Measurements from ENCODE around the gene CRELD2.

CRELD2 gene, protein sequence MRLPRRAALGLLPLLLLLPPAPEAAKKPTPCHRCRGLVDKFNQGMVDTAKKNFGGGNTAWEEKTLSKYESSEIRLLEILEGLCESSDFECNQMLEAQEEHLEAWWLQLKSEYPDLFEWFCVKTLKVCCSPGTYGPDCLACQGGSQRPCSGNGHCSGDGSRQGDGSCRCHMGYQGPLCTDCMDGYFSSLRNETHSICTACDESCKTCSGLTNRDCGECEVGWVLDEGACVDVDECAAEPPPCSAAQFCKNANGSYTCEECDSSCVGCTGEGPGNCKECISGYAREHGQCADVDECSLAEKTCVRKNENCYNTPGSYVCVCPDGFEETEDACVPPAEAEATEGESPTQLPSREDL

DNA sequence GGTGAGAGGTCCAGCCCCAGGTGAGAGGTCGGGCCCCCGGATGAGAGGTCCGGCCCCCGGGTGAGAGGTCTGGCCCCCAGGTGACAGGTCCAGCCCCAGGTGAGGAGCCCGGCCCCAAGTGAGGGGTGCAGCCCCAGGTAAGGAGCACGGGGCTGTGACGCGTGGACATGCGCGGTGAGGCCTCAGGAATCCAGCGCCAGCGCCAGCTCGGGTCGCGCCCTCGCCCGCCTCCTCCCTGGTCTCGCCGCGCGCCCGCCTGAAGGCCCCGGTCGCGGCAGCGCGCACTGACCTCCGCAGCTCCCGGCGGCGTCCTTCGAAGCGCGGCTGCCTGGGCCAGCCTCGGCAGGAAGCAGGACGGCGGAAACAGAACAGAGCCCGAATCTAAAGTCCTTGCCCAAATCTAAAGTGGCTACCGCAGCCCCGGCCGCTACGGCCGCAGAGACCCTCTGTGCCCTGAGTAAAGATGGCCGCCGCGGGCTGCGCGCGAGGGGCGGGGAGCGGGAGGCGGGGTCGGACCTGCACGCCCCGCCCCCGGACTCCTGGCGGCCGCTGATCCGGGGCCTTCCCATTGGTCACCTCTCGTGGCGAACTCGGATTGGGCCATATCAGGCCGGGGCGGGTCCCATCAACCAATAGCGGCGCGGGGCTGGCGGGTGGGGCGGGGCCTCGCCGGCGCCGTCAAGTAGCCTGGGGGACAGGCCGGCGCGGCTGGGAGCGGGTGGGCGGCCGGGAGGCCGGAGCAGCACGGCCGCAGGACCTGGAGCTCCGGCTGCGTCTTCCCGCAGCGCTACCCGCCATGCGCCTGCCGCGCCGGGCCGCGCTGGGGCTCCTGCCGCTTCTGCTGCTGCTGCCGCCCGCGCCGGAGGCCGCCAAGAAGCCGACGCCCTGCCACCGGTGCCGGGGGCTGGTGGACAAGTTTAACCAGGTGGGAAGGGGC is at the start of gene CRELD2, which contains the start of gene ALG12:
CRELD2 (plus strand) TSS at position 661 of the 937 bp plus-strand sequence; CDS start at position 797, 136 bp downstream.
ALG12 (minus strand) TSS at position 465 of the 937 bp plus-strand sequence. CDS start 4,673 bp downstream, outside the sequence.
- peak; percentile 98 for DNase-seq

DNA sequence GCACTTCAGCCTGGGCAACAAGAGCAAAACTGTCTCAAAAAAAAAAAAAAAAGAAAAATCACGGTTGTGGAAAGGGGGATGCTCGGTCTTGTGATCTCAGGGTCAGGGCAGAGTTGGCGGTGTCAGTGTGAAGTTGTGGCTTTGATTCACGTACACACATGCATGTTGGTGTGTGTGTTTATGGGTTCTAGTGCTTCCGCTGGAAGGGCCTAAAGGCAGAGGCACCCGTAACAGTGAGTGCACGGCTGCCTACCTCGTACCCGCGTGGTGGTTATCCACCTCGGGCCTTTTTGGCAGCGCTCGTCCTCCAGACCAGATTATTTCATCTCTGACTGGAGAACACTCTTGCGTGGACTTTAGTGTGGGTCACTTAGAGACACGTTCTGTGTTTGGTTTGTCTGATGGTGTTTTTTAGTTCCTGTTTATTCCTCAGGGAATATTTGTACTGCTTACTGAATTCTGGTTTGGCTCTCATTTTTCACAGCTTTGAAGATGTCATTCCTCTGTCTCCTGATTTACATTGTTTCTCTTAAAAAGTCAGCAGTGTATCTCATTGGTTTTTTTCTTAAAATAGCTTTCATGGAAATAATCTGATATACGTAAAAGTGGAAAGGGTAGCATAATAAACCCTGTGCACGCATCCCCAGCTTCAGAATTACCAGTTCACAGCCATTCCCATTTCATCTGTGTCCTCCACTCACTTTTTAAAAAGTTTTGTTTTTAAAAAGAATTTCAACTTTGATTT is 49.2 kb upstream of the CRELD2 start:
- no peak for DNase-seq

DNA sequence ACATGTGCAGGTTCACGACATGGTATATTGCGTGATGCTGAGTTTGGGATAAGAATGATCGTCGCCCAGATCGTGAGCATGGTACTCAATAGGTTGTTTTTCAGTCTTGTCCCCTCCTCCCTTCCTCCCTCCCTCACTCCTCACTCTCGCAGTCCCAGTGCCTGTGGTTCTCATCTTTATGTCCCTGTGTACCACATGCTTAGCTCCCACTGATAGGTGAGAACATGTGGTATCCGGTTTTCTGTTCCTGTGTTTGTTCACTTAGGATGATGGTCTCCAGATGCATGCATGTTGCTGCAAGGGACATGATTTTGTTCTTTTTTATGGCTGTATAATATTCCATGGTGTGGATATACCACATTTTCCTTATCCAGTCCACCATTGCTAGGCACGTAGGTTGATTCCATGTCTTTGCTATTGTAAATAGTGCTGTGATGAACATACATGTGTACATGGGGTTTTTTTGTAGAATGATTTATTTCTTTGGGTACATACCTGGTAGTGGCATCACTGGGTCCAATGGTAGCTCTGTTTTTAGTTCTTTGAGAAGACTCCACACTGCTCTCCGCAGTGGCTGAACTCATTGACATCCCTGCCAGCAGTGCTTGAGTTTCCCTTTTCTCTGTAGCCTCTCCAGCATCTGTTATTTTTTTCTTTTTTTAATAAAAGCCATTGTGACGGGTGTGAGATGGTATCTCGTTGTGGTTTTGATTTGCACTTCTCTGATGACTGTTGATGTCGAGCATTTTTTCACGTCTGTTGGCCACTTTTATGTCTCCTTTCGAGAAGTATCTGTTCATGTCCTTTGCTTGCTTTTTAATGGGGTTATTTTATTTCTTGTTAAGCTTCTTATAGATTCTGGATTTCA is 48.4 kb upstream of the CRELD2 start:
- no peak for DNase-seq

DNA sequence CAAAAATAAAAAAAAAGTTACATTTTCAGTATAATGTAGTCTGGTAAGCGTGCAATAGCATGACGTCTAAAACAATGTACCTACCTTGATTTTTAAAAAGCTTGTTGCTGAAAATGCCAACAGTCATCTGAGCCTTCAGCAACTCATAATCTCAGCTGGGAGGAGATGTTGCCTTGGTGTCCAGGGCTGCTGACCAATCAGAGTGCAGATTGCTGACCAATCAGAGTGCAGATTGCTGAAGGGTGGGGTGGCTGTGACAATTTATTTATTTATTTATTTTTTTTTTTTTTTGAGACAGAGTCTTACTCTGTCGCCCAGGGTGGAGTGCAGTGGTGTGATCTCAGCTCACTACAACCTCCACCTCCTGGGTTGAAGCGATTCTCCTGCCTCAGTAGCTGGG is 47.0 kb upstream of the CRELD2 start:
- DNase-seq: no peak

DNA sequence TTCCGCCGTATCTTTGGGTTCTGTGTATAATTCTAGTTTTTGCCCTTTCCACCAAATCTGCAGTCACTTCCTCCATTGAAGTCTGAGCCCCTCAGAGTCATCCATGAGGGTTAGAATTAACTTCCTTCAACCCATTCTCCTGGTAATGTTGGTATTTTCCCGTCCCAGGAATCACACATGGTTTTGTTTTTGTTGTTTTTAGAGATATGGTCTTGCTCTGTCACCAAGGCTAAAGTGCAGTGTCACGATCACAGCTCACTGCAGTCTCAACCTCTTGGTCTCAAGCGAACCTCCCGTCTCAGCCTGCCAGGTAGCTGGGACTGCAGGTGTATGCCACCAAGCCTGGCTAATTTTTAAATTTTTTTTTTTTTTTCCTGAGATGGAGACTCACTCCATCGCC is 46.1 kb upstream of the CRELD2 start:
- no peak for DNase-seq

DNA sequence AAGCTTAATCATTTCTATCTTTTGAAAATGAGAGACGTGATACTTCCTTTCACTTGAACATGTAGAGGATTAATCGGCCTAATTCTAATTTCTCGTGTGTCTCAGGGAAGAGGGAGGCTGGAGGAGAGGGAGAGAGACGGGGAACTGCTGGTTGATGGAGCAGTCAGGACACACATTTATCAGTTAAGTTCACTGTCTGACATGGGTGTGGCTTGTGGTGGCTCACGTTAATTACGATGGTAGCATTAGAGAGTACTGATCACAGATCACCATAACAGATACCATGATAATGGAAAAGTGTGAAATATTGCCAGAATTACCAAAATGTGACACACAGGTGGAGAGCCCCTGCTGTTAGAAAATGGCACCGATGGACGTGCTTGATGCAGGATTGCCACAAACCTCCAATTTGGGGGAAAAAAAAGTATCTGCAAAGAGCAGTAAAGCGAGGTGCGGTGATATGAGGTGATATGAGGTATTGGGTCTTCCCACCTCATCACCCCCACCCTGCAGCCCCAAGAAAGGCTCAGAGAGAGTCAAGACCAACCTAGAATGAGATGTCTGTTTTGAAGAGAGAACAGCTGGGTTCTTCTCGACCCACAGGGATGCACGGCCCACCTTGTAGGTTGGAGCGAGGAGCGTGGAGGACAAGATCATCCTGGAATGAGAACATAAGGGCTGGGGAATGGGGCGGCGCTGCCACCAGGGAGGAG is 45.0 kb upstream of the CRELD2 start:
- DNase-seq: no peak

DNA sequence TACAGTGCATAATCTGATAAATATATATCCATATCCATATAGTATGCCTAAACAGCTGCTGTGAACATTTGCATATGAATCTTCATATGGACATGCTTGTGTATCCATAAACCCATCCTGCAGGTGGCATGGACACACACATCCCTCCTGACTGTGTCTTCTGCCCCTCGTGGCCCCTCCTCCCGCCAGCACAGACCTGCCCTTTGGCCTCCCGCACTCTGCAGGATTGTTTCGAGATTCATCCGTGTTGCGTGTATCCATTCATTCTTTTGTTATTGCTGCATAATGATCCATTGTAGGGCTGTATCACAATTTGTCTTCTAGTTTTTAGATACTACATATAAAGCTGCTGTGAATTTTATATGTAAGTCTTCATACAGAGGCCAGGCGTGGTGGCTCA is 40.8 kb upstream of the CRELD2 start:
- DNase-seq: no peak

DNA sequence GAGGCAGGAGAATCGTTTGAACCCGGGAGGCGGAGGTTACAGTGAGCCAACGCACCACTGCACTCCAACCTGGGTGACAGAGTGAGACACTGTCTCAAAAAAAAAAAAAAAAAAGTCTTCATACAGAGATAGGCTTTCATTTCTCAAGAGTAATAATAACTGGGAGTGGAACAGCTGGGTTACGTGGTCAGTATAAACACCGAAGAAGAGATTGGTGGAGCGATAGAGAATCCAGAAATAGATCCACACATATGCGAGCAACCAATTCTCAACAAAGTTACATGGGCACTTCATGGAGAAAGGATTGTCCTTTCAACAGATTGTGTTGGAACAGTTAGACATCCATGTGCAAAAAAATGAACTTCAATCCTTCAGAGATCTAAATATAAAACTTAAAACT is 40.2 kb upstream of the CRELD2 start:
- no peak for DNase-seq

DNA sequence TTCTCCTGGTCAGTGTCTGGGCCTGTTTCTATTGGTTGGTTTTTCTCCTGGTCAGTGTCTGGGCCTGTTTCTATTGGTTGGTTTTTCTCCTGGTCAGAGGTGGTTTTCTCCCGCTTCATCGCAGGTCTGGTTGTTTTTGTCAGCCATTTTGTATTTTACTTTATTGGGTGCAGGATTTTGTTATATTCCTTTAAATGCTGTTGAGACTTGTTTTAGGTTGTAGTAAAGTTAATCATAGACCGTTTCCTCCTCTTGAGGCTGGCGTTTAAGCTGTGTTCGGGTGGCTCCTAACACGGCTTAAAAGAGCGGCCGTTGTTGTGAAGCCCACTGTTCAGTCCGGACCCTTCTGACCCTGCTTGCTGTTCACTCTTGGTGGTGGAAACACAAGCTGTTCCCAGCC is 38.6 kb upstream of the CRELD2 start:
- DNase-seq: no peak

DNA sequence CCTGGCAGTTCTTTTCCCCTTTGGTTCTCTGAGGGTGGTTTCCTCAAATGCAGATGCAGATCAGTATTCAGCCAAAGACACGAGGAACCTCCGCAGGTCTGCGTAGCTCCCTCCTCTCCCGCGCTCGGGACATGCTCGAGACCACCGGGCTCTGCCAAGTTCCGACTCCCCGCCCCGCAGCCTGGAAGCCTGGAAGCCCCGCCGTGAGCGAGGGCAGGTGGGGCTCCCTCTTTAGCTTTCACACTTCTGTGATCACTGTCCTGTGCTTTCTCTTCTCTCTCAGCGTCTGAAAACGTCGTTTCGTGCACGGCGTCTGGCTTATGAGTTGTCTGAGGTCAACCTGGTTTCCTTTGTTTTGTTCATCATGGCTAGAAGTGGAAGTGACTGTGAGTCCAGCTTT is 38.2 kb upstream of the CRELD2 start:
- DNase-seq: no peak

DNA sequence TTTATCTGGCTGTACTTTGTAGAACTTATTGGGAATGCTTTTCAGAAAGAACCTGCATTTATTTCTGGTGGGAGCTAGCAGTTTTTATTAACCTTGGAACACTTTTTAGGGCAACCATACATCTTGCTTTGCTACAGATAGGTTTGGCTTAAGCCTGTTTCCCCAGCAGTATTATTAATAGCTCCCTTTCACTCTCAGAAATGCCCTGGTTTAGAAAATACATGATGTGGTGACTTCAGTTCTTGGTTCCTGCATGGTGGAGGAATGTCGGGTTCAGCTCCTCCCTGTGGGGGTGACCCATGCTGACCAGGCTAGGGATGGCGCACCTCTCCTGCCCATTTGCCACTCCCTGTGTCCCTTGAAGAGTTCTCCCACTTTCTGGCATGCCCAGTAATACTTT is 36.6 kb upstream of the CRELD2 start:
- DNase-seq: no peak

DNA sequence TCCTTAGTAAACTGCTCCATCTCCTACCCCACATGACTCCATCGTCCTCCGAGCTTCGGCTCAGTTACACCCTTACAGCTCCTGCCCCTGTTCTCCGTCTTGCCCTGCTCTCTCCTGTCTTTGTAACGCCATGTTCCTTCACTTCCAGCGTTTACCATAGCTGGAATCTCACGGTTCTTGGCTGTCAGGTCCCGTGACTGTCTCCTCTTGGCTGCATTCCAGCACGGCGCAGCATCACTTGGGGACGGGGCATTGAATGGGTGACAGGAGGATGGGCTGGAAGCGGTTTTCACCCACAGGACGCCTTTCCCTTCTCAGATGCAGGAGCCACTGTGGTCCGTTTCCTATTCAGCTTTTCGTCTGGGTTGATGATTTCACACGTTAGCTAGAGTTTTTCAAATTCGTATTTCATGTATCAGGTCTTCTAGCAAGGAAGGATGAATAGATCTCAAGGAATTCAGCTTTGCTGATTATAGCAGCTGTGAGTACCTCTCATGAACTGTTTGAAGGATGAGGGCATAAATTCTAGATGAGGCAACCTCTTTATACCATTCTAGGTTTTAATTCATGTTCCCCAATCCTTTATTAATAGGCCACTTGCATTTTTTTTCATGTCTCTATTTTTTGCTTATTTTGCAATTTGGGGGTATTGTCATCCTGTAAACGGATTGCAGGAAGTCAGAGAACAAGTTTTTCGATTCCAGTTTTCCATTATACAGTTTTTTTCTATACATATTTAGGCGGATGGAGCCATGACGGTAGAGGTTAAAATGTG is 35.7 kb upstream of the CRELD2 start:
- DNase-seq: no peak

DNA sequence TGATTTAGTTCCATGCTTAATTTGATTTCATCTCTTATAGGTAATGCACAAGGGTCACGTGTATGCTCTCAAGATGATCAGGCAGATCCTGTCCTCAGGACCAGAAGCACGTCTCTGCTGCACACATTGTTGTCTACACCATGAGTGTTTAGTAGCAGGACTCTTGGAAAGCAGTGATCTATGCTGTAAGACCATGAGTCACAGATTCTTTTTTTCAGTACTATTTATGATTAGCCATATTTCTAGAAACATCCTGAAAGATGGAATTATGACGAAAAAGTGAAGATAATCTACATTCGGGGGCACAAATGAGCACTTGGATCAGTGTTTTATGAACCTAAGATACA is 35.2 kb upstream of the CRELD2 start:
- DNase-seq: no peak

DNA sequence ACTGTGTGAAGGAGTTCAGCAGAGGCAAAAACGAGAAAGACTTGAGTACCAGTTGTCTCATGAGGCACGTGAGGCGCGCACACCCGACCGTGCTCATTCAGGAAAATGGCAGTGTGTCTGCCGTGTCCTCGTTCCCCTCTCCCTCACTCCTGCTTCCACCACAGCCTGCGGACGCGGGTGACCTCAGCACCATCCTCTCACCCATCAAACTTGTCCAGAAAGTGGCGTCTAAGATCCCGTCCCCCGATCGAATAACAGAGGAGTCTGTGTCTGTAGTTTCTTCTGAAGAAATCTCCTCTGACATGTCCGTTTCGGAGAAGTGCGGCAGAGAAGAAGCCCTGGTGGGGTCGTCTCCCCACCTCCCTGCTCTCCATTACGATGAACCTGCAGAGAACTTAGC is 34.4 kb upstream of the CRELD2 start:
- DNase-seq: no peak

DNA sequence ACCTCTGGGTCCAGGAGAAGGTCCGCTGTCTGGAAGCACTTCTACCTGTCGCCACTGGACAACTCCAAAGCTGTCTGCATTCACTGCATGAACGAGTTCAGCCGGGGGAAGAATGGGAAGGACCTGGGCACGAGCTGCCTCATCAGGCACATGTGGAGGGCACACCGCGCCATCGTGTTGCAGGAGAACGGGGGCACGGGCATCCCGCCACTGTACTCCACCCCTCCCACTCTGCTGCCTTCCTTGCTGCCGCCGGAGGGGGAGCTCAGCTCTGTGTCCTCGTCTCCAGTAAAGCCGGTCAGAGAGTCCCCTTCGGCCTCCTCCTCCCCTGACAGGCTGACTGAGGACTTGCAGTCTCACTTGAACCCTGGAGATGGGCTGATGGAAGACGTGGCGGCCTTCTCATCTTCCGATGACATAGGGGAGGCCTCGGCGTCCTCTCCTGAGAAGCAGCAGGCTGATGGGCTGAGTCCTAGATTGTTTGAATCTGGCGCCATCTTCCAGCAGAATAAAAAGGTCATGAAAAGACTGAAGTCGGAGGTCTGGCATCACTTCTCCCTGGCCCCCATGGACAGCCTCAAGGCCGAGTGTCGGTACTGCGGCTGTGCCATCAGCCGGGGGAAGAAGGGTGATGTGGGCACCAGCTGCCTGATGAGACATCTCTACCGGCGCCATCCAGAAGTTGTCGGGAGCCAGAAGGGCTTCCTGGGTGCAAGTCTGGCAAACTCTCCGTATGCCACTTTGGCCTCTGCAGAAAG is 33.8 kb upstream of the CRELD2 start:
- DNase-seq: no peak

DNA sequence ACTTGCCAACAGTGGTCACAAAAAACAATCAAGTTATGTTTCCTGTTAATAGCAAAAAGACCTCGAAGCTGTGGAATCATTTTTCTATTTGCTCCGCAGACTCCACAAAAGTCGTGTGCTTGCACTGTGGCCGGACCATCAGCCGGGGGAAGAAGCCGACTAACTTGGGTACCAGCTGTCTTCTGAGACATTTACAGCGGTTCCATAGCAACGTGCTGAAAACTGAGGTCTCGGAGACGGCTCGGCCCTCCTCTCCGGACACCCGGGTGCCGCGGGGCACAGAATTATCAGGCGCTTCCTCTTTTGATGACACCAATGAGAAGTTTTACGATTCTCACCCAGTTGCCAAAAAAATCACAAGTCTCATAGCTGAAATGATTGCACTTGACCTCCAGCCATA is 33.2 kb upstream of the CRELD2 start:
- no peak for DNase-seq

DNA sequence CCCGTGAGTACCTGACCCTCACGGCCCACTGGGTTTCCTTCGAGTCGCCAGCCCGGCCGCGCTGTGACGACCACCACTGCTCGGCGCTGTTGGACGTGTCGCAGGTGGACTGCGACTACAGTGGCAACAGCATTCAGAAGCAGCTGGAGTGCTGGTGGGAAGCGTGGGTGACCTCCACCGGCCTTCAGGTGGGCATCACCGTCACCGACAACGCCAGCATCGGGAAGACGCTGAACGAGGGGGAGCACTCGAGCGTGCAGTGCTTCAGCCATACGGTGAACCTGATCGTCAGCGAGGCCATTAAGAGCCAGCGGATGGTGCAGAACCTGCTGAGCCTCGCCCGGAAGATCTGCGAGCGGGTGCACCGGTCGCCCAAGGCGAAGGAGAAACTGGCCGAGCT is 32.6 kb upstream of the CRELD2 start:
- no peak for DNase-seq

DNA sequence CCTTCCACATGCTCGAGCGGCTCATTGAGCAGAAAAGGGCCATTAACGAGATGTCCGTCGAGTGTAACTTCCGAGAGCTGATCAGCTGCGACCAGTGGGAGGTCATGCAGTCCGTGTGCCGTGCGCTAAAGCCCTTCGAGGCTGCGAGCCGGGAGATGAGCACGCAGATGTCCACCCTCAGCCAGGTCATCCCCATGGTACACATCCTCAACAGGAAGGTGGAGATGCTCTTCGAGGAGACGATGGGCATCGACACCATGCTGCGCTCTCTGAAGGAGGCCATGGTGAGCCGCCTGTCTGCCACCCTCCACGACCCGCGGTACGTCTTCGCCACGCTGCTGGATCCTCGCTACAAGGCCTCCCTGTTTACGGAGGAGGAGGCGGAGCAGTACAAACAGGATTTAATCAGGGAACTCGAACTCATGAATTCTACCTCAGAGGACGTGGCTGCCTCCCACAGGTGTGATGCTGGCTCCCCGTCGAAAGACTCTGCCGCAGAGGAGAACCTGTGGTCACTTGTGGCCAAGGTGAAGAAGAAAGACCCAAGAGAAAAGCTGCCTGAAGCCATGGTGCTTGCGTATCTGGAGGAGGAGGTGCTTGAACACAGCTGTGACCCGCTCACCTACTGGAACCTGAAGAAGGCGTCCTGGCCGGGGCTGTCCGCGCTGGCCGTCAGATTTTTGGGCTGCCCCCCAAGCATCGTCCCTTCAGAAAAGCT is 31.9 kb upstream of the CRELD2 start:
- DNase-seq: no peak

DNA sequence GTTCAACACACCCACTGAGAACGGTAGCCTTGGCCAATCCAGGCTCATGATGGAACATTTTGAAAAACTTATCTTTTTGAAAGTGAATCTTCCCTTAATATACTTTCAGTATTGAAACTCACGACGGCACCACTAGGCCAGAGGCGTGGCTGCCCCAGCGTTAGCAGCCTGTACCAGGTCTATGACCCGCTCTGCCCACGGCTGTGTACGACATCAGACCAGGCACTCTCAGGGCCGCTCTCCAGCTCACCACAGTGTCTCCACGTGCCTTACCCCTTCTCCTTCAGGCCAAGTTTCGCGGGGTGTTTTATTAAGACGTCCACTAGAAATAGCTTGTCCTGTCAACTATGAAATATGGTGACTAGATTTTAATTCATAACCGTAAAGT is 31.4 kb upstream of the CRELD2 start:
- DNase-seq: no peak

Measured in eye (tissue), 1 donor.